Left ventricle myocardium inferior (tissue), 1 donor: Measurements from ENCODE around the gene CFAP69. TPM values are rescaled to one million over a fixed set of nuclear protein-coding genes. Genes with fewer than 3 reads are reported as not detected.

Experiments used
- DNase-seq: peaks from one replicate; pipeline ENCODE4 v3.0.0-alpha.2; 2020
- H3K27ac ChIP-seq: fragments of 200-600 bp; replicated peaks from 2 replicates; pipeline ENCODE4 v1.8.0; 2021
- H3K27me3 ChIP-seq: fragments of 200-600 bp; 2 replicates; pipeline ENCODE4 v1.8.0; 2021; ENCODE audit warnings: low read depth
- H3K36me3 ChIP-seq: fragments of 200-600 bp; 2 replicates; pipeline ENCODE4 v1.8.0; 2021
- H3K4me1 ChIP-seq: fragments of 200-600 bp; 2 replicates; pipeline ENCODE4 v1.8.0; 2021
- H3K4me3 ChIP-seq: fragments of 200-600 bp; 2 replicates; pipeline ENCODE4 v1.8.0; 2021; ENCODE audit warnings: mild to moderate bottlenecking, moderate library complexity
- H3K9me3 ChIP-seq: fragments of 200-600 bp; replicated peaks from 2 replicates; pipeline ENCODE4 v1.8.0; 2021
- intact Hi-C: fragments of 100-400 bp; cut with micrococcal nuclease; formaldehyde crosslinking; loops from one replicate; pipeline ENCODE4 v1.11.0; 2022
- total RNA-seq: library from RNA; stranded (reverse); fragmentation: NEBNext Ultra II Directional; extraction: Animal tissue kit (Norgen Biotek cat#: 25700); gene quantifications from one replicate; pipeline ENCODE4 v1.2.1, GENCODE V29; 2021
- TF ChIP-seq, protein P1 (sequence below): fragments of 200-600 bp; IDR thresholded peaks from 2 replicates; pipeline ENCODE4 v1.8.0; 2021; ENCODE audit warnings: antibody characterized with exemption, mild to moderate bottlenecking, borderline replicate concordance
- donor health status: DM: no; HTN: yes; CAD: no; lungs with severe emphysema.

The CFAP69 gene
- total RNA-seq, 1 donor from 2014 or later = 3.8 TPM

DNA sequence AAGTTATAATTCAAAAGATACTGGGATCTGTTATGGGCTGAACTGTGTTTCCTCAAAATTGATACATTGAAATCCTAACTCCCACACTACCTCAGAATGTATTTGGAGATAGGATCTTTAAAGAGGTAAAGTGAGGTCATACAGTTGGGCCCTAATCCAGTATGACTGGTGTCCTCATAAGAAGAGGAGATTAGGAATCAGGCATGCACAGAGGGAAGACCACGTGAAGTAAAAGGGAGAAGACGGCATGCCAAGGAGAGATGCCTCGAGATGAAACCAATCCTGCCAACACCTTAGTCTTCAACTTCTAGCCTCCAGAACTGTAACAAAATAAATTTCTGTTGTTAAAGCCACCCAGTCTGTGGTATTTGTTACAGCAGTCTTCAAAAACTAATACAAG lies 5.9 kb upstream of the CFAP69 start:
- Histone ChIP-seq H3K27ac (no peak overlapping the region), H3K4me3 (no peak overlapping the region), H3K9me3 (no peaks in the 10 kb centered on the region), H3K27me3 (no peaks in the 10 kb centered on the region), H3K36me3 (no peaks in the 10 kb centered on the region), H3K4me1 (no peaks in the 10 kb centered on the region)
- TF ChIP-seq, protein P1, sequence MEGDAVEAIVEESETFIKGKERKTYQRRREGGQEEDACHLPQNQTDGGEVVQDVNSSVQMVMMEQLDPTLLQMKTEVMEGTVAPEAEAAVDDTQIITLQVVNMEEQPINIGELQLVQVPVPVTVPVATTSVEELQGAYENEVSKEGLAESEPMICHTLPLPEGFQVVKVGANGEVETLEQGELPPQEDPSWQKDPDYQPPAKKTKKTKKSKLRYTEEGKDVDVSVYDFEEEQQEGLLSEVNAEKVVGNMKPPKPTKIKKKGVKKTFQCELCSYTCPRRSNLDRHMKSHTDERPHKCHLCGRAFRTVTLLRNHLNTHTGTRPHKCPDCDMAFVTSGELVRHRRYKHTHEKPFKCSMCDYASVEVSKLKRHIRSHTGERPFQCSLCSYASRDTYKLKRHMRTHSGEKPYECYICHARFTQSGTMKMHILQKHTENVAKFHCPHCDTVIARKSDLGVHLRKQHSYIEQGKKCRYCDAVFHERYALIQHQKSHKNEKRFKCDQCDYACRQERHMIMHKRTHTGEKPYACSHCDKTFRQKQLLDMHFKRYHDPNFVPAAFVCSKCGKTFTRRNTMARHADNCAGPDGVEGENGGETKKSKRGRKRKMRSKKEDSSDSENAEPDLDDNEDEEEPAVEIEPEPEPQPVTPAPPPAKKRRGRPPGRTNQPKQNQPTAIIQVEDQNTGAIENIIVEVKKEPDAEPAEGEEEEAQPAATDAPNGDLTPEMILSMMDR = no peak
- intact Hi-C loops = no loop called here
- DNase-seq = no peak

- no peak for DNase-seq
- Histone ChIP-seq H3K27me3 (no peaks in the 10 kb centered on the region), H3K4me3 (no peak overlapping the region), H3K4me1 (peaks cover 6% of the 10 kb centered on the region), H3K36me3 (no peaks in the 10 kb centered on the region), H3K9me3 (no peaks in the 10 kb centered on the region), H3K27ac (no peak overlapping the region)
- intact Hi-C loops = no loop called here
- TF ChIP-seq, protein P1 = no peak
These were observed 5.2 kb upstream of the CFAP69 start for GRCh38 chr7:90239625-90240228.

DNA sequence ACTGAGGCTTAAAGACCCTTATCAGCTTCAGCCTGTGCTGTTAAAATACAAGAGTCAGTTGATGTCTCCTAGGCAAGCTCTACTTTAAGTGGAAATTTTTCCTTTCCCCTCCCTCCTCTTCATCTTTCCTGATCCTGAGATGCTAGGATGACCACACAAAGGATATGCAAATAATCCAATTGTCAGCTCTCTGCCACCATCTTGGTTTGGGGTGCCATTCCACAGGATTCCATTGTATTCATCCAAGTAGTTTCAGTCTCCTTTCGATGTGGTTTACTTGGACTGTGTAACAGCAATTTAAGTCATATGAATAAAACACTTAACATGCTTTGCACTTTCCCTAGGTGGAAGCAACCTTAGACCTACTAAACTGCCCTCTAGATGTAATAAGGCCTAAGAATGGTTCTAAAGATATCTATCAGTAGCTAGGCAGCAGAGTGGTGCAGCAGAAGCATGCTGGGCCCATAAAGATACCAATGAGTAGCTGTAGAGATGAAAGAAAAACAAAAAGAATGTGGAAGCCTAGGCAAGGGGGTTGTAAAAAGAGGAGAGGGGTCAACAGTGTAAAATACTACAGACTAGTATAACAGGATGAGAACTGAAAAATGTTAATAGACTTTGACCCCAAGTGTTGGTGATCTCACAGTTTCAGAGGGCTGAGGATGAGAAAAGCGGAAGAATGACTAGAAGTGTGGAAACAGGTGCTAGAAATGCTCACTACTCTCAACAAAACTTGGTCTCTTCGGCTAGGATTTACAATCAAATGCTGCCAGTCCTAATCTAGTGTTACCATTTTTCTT lies 2.4 kb upstream of the CFAP69 start:
- no peak overlapping the region for H3K4me3 ChIP-seq
- no peak overlapping the region for H3K27ac ChIP-seq
- intact Hi-C loops = no loop called here
- no peaks in the 10 kb centered on the region for H3K27me3 ChIP-seq
- peaks cover 23% of the 10 kb centered on the region for H3K4me1 ChIP-seq
- no peaks in the 10 kb centered on the region for H3K9me3 ChIP-seq
- no peak for DNase-seq
- no peaks in the 10 kb centered on the region for H3K36me3 ChIP-seq
- TF ChIP-seq, protein P1 = no peak

DNA sequence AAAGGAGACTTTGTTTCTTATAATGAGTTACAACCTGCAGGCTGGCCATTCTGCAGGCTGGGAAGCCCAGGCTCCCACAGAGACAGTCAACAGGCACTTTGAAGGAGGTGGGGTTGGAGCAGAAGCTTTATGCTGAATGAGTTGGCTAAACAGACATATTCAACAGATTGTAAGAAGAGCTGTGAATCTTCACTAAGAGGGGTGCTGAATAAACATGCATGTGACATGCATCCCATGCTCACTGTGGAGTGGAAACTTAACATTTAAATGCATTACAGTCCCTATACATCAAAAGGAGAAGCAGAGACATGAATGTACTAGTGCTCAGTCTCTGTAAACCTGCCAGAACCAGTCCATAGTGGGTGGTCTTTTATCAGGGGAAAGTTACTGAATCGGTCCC lies 1.4 kb upstream of the CFAP69 start:
- H3K4me3 ChIP-seq = no peak overlapping the region
- no peaks in the 10 kb centered on the region for H3K9me3 ChIP-seq
- no peak for DNase-seq
- peaks cover 23% of the 10 kb centered on the region for H3K4me1 ChIP-seq
- TF ChIP-seq, protein P1 = no peak
- intact Hi-C loops = no loop called here
- no peak overlapping the region for H3K27ac ChIP-seq
- no peaks in the 10 kb centered on the region for H3K36me3 ChIP-seq
- no peaks in the 10 kb centered on the region for H3K27me3 ChIP-seq

- no peak for DNase-seq
- no peaks in the 10 kb centered on the region for H3K9me3 ChIP-seq
- no peaks in the 10 kb centered on the region for H3K27me3 ChIP-seq
- peak overlapping the region; percentile 96 for H3K4me3 ChIP-seq
- H3K36me3 ChIP-seq = no peaks in the 10 kb centered on the region
- H3K27ac ChIP-seq = peak overlapping the region; percentile 31
- TF ChIP-seq, protein P1 = no peak
- peaks cover 23% of the 10 kb centered on the region for H3K4me1 ChIP-seq
- intact Hi-C loops = no loop called here
These were observed 437 bp upstream of the CFAP69 start for GRCh38 chr7:90244565-90244908.
